Nephron (organoid): ENCODE results near the gene ASS1.
A peak's percentile ranks its signal among the peaks of the same experiment; 100 is the strongest.

Source experiments
- H3K27ac Mint-ChIP-seq, 3 experiments: 2 replicates each; pipeline ENCODE4 v1.8.0; 2020; ENCODE audit warnings: mixed read lengths in 3 of 3, mild to moderate bottlenecking in 2 of 3, moderate library complexity in 1 of 3
- H3K27me3 Mint-ChIP-seq: 2 replicates; pipeline ENCODE4 v1.8.0; 2021; ENCODE audit warnings: low read depth, mild to moderate bottlenecking, moderate library complexity, mixed read lengths
- H3K36me3 Mint-ChIP-seq: 2 replicates; pipeline ENCODE4 v1.8.0; 2020; ENCODE audit warnings: low read depth, mixed read lengths
- H3K4me1 Mint-ChIP-seq: 2 replicates; pipeline ENCODE4 v1.8.0; 2020; ENCODE audit warnings: mixed read lengths
- H3K4me3 Mint-ChIP-seq, 3 experiments: 2 replicates each; pipeline ENCODE4 v1.8.0; 2020; ENCODE audit warnings: mild to moderate bottlenecking in 3 of 3, mixed read lengths in 3 of 3, moderate library complexity in 2 of 3
- H3K9me3 Mint-ChIP-seq: 2 replicates; pipeline ENCODE4 v1.8.0; 2020; ENCODE audit warnings: mixed read lengths
- CTCF ChIP-seq, 3 experiments: fragments of 200-600 bp; sonication (generic); IDR thresholded peaks; one replicate each; pipeline ENCODE4 v1.5.0; 2021; ENCODE audit warnings: antibody characterized with exemption in 3 of 3; ENCODE audit not compliant: unreplicated experiment in 3 of 3

Gene ASS1

GRCh38 chr9:130451509-130452388 is 7.0 kb downstream of the ASS1 start:
- peak; percentile 53 to 63 (median 56) for TF ChIP-seq CTCF (IDR thresholded peaks at IDR 0.05; ENCODE audit: unreplicated experiment in 3 of 3)
- Mint-ChIP-seq H3K4me1 (peaks cover 57% of the 10 kb centered on the region), H3K27me3 (peaks cover 21% of the 10 kb centered on the region), H3K9me3 (no peaks in the 10 kb centered on the region), H3K36me3 (no peaks in the 10 kb centered on the region), H3K4me3 (peak overlapping the region in 2 of 3 experiments; percentile 32 to 43), H3K27ac (peak overlapping the region in 2 of 3 experiments; percentile 81 to 86)

- peaks cover 46% of the 10 kb centered on the region for H3K4me1 Mint-ChIP-seq
- H3K27me3 Mint-ChIP-seq, result peaks cover 19% of the 10 kb centered on the region
- no peaks in the 10 kb centered on the region for H3K9me3 Mint-ChIP-seq
- H3K36me3 Mint-ChIP-seq, result no peaks in the 10 kb centered on the region
- no peak overlapping the region for H3K4me3 Mint-ChIP-seq
- TF ChIP-seq CTCF (IDR thresholded peaks at IDR 0.05; ENCODE audit: unreplicated experiment in 3 of 3), result no peak
- peak overlapping the region in 2 of 3 experiments; percentile 57 to 86 for H3K27ac Mint-ChIP-seq
Measured at GRCh38 chr9:130452835-130453234, 8.1 kb downstream of the ASS1 start.

DNA sequence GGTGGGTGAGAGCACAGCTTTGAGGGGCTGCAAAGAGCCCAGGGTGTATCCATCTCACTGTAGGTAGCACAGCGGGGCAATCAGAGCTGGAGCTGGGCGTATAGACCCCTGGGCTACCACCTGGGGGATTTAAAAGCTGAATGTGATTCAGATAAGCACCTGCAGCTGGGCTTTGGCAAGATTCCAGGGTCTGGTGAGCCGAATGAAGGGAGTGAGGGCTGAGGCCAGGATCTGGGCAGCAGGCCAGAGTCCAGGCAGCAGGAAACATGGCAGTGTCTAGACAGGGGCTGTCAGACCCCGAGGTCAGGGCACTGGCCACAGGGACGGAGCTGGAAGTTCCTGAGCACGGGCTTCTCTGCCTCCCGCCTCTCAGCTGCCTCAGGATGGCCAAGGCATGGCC is 8.7 kb downstream of the ASS1 start:
- Mint-ChIP-seq H3K27ac (peak overlapping the region in 2 of 3 experiments; percentile 56 to 77), H3K36me3 (no peaks in the 10 kb centered on the region), H3K4me1 (peaks cover 41% of the 10 kb centered on the region), H3K27me3 (peaks cover 15% of the 10 kb centered on the region), H3K9me3 (no peaks in the 10 kb centered on the region), H3K4me3 (no peak overlapping the region)
- TF ChIP-seq CTCF (IDR thresholded peaks at IDR 0.05; ENCODE audit: unreplicated experiment in 3 of 3), result no peak

GRCh38 chr9:130454096-130454811 is 9.5 kb downstream of the ASS1 start:
- no peak overlapping the region for H3K4me3 Mint-ChIP-seq

DNA sequence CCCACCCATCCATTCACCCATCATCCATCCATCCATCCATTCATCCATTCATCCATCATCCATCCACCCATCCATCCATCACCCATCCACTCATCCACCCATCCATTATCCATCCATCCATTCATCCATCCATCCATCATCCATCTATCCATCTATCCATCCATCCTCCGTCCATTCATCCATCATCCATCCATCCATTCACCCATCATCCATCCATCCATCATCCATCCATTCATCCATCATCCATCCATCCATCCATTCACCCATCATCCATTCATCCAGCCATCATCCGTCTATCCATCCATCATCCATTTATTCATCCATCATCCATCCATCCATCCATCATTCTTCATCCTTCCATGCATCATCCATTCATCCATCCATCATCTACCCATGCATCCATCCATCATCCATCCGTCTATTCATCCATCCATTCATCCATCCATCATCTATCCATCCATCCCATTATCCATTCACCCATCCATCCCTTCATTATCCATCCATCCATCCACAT is 10.1 kb downstream of the ASS1 start:
- no peaks in the 10 kb centered on the region for H3K9me3 Mint-ChIP-seq
- TF ChIP-seq CTCF (IDR thresholded peaks at IDR 0.05; ENCODE audit: unreplicated experiment in 3 of 3), result no peak
- H3K4me1 Mint-ChIP-seq, result peaks cover 34% of the 10 kb centered on the region
- peaks cover 20% of the 10 kb centered on the region for H3K27me3 Mint-ChIP-seq
- no peak overlapping the region for H3K27ac Mint-ChIP-seq
- peaks cover 4% of the 10 kb centered on the region for H3K36me3 Mint-ChIP-seq
- no peak overlapping the region for H3K4me3 Mint-ChIP-seq

More at GRCh38 chr9:130454096-130454811, 9.5 kb downstream of the ASS1 start:
- Mint-ChIP-seq H3K36me3 (peaks cover 3% of the 10 kb centered on the region), H3K27ac (peak overlapping the region in 1 of 3 experiments; percentile 77), H3K4me1 (peaks cover 40% of the 10 kb centered on the region), H3K27me3 (peaks cover 18% of the 10 kb centered on the region), H3K9me3 (no peaks in the 10 kb centered on the region)
- no peak for TF ChIP-seq CTCF (IDR thresholded peaks at IDR 0.05; ENCODE audit: unreplicated experiment in 3 of 3)
